22Rv1 (cell line): ENCODE results near the gene MOB2.

Source experiments
- H3K27ac ChIP-seq: fragments of 450-650 bp; 2 replicates; pipeline ENCODE4 v1.5.1; 2017
- CTCF ChIP-seq: fragments of 450-650 bp; IDR thresholded peaks from 2 replicates; pipeline ENCODE4 v1.5.1; 2017; ENCODE audit warnings: mild to moderate bottlenecking
- ZFX ChIP-seq: fragments of 450-650 bp; IDR thresholded peaks from 2 replicates; pipeline ENCODE4 v1.6.1; 2017; ENCODE audit warnings: antibody characterized with exemption, borderline replicate concordance

Gene MOB2

GRCh38 chr11:1421291-1421690 lies 65.3 kb downstream of the MOB2 start:
- no peak overlapping the region for H3K27ac ChIP-seq
- TF ChIP-seq CTCF (no peak), ZFX (no peak)

- TF ChIP-seq CTCF (no peak), ZFX (no peak)
- H3K27ac ChIP-seq, result no peak overlapping the region
Observed at GRCh38 chr11:1419811-1420210, 66.8 kb downstream of the MOB2 start.
